HG02623 (cell line): ENCODE measurements around the gene AARS2.
A peak's percentile ranks its signal among the peaks of the same experiment; 100 is the strongest.

Experiments
- ATAC-seq: cut with Tn5 transposase; IDR thresholded peaks from one replicate; pipeline ENCODE4 v1.9.1; 2021; ENCODE audit warnings: moderate library complexity; ENCODE audit not compliant: unreplicated experiment

AARS2 gene

GRCh38 chr6:44276667-44277640, 36.2 kb downstream of the AARS2 start:
- no peak for ATAC-seq

DNA sequence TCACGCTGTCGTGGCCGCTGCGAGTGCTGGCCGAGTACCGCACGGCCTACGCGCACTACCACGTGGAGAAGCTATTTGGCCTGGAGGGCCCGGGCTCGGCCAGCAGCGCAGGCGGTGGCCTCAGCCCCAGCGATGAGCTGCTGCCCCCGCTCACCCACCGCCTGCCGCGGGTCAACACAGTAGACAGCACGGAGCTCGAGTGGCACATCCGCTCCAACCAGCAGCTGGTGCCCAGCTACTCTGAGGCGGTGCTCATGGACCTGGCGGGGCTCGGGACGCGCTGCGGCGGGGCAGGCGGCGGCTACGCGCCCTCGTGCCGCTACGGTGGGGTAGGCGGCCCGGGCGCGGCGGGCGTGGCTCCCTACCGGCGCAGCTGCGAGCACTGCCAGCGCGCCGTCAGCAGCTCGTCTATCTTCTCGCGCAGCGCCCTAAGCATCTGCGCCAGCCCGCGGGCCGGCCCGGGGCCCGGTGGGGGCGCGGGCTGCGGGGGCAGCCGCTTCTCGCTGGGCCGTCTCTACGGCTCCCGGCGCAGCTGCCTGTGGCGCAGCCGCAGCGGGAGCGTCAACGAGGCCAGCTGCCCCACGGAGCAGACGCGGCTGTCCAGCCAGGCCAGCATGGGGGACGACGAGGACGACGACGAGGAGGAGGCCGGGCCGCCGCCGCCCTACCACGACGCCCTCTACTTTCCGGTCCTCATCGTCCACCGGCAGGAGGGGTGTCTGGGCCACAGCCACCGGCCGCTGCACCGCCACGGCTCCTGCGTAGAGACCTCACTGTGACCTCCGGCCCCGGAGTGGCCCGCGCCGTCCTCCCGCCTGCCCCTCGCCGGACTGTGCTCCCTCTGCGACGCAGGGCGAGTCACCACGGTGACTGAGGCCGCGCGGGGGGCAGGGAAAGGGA, 37.1 kb downstream of the AARS2 start:
- ATAC-seq: no peak

- ATAC-seq: no peak
Measured at GRCh38 chr6:44275271-44275748, 37.8 kb downstream of the AARS2 start.

- ATAC-seq: no peak
Measured at GRCh38 chr6:44273617-44274016, 39.5 kb downstream of the AARS2 start.

GRCh38 chr6:44272999-44273566, 40.1 kb downstream of the AARS2 start:
- ATAC-seq: no peak

DNA sequence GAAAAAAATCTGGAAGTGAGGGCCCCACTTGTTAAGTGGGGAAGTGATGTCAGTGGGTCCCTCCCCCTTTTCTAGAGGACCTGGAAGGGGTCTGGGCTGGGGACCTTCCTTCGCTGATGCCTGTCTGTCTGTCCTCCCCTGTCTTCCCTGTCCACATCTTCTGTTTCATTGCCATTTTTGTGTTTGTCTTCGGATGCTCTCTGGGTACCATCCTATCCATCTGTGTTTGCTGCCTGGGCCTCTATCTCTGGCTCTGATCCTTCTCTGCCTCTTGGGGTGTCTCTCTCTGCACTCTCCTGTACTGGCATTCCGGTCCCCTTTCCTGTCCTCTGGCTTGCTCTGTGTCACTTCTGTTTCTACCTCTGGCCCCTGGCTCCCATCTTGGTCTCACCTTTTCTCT, 40.6 kb downstream of the AARS2 start:
- ATAC-seq: no peak

DNA sequence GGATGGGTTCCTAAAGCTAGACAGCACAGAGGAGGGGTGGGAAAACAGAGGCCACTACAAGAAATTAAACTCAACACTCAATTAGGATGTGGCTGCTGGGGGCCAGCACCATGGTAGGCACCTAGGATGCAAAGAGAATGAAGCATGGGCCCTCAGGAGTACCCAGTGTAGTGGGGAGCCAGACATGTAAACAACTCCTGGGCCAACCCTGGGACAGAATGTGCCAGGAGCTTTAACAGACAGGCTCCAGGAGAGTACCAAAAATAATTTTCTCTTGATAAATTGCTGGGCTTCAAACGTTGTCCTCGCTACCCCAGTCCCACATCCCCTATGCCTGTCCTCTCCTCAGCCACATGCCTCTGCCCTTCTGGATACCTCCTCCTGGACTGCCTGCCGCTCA, 41.2 kb downstream of the AARS2 start:
- ATAC-seq: no peak

DNA sequence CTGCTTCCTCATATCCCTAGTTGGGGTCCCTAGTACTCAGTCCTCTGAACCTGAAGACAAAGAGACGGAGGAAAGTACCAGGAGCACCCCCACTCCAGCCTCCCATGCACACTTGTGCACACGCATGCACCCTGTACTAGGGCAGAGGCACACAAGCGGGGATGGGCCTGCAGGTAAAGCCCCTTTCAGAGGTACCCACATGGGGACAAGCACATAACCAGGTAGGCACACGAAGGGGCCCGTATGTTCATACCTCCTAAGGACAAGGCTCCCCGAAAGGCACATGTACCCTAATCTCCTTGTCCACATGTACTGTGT, 41.8 kb downstream of the AARS2 start:
- ATAC-seq: no peak

GRCh38 chr6:44270526-44271405, 42.4 kb downstream of the AARS2 start:
- ATAC-seq: no peak

GRCh38 chr6:44269921-44270525, 43.1 kb downstream of the AARS2 start, which contains the start of gene TMEM151B:
TSS of gene TMEM151B (plus strand) at chr6:44270450. CDS start at chr6:44270743, 293 bp downstream.
- ATAC-seq: no peak

- no peak for ATAC-seq
Measured at GRCh38 chr6:44269178-44269920, 43.8 kb downstream of the AARS2 start.

- no peak for ATAC-seq
Measured at GRCh38 chr6:44268095-44268628, 45.0 kb downstream of the AARS2 start.

DNA sequence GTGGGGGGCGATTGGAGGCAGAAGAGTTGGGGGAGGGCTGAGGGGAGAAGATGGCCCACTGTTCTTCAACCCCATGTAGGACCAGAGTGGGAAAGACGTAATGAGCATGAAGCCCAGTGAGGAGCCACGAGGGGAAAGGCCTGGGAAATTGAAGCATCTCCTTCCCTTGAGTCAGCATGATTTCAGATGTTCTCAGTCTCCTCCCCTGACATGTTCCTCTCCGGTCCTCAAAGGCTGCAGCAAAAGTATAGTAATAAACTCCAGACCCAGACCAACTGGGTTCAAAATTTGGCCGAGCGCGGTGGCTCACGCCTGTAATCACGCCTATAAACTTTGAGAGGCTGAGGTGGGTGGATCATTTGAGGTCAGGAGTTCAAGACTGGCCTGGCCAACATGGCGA, 45.9 kb downstream of the AARS2 start:
- no peak for ATAC-seq

GRCh38 chr6:44266347-44266746, 46.8 kb downstream of the AARS2 start:
- no peak for ATAC-seq

- no peak for ATAC-seq
Measured at GRCh38 chr6:44265722-44266233, 47.4 kb downstream of the AARS2 start.

DNA sequence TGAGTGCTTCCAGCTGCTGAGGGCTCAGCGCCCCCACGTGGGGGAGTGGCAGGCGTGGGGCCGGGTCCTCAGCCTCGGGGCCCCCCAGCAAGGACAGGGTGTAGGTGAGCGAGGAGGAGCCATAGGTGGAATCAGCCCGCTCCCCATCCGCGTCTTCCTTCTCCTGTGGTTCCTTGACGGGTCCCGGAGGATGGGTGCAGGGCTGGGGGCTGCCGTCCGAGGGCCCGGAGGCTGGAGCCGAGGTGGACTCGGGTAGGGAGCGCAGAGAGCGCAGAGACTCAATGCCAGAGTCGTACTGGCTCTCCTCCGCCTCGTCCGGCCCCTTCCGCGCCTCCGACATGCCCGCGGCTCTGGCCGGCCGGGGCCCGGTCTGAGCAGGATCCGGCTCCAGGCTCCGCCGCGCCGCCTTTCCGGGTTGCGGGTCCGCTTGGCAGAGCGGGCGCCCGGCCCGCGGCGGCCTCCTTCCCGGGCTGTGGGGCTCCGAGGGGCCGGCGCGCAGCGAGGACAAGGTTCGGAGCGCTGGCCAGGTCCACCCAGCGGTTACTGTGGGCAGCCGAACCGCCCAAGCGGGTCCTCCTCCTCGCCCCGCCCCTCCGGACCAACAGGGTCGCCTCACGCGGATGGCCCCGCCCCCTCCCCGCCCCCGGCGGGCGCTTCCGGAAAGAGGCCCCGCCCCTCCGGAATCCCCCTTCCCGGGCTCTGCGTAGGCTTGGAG, 48.0 kb downstream of the AARS2 start, which contains the start of gene NFKBIE:
Gene NFKBIE, minus strand, starts transcription at position 545 of the 715 bp plus-strand sequence. Its CDS starts 205 bp downstream, at position 340.
- peak; percentile 45 for ATAC-seq

DNA sequence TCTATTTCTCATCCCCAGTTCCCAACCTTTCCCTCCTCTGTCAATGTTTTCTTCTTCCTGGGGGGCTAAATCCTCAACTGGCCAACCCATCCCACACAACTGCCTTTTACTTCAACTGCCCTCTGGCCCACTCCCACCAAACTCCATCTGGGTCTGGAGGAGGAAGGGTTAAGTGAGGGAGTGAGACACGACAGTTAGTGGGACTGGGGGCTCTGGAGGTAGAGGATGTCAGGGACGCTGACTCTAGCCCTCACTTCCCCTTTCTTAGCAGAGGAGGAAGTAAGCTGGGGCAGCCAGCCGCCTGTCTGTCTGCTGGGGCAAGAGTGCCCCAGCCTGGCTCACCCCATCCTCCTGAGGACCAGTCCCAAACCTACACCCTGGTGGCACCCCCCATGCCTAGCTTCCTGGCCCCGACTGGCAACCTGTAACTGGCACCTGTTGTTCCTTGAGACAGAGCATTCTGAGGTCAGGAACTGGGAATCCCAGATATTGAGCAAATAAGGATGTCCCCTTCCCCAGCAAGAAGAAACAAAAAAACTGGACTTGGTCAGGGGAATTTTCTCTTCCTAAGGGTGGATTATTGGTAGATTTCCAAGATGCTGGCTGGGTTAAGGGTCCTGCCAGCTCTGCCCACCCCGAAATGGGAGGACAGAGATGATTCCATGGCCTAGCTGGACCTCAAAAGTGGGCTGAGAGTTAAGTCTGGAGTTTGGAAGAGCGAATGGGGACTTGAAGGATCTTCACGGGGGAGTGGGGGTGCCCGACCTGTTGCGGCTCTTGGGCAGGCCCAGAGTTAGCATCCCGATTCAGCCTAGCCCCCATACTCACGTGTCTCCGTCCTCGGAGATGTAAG, 48.8 kb downstream of the AARS2 start:
- ATAC-seq: peak; percentile 20
